Progenitor cell of endocrine pancreas (in vitro differentiated cells): ENCODE results near the gene DTNBP1. TPM values are rescaled to one million over a fixed set of nuclear protein-coding genes. Genes with fewer than 3 reads are reported as not detected.

Experiments
- DNase-seq: peaks from one replicate; pipeline ENCODE4 v3.0.0; 2021; ENCODE audit warnings: low spot score; ENCODE audit not compliant: unreplicated experiment
- H3K27ac Mint-ChIP-seq: 2 replicates; pipeline ENCODE4 v1.8.0; 2021; ENCODE audit warnings: mild to moderate bottlenecking, moderate library complexity, mixed read lengths
- H3K27me3 Mint-ChIP-seq: 2 replicates; pipeline ENCODE4 v1.8.0; 2021; ENCODE audit warnings: mixed read lengths
- H3K36me3 Mint-ChIP-seq: 2 replicates; pipeline ENCODE4 v1.8.0; 2022; ENCODE audit warnings: mixed read lengths; ENCODE audit not compliant: insufficient read depth
- H3K4me1 Mint-ChIP-seq: 2 replicates; pipeline ENCODE4 v1.8.0; 2021; ENCODE audit warnings: low read depth, mixed read lengths
- H3K4me3 Mint-ChIP-seq: 2 replicates; pipeline ENCODE4 v1.8.0; 2021; ENCODE audit warnings: low read depth, mild to moderate bottlenecking, moderate library complexity, mixed read lengths
- H3K9me3 Mint-ChIP-seq: 2 replicates; pipeline ENCODE4 v1.8.0; 2021; ENCODE audit warnings: low read depth, mixed read lengths
- CTCF ChIP-seq: fragments of 200-600 bp; sonication (generic); IDR thresholded peaks from one replicate; pipeline ENCODE4 v1.5.0; 2021; ENCODE audit warnings: antibody characterized with exemption, mild to moderate bottlenecking; ENCODE audit not compliant: unreplicated experiment
- total RNA-seq: library from RNA; stranded (reverse); gene quantifications from 2 replicates; pipeline ENCODE4 v1.2.1, GENCODE V29; 2021

Gene DTNBP1
- total RNA-seq, 1 donor from 2014 or later, result 17.7 TPM

DNA sequence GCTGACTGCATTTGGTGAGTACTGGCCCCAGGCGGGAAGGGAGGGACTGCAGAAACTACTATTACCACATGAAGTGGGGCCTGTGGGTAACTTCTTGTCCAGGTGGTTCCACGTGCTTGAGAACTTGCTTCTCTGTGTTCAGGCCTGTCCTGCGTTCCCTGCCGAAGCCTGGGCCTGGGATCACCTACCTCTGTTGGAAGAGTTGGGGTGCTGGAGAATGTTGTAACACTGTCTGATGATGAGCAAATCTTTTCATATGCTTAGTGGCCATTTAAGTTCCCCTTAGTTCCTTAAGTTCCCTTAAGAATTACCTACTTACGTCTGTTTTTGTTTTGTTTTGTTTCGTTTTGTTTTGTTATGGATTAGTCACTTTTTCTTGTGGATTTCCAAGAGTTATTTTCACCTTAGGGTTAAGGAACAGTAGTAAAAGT lies 154.4 kb downstream of the DTNBP1 start:
- no peak for DNase-seq
- H3K27ac Mint-ChIP-seq, result peak overlapping the region; percentile 74
- no peak for TF ChIP-seq CTCF
- no peaks in the 10 kb centered on the region for H3K9me3 Mint-ChIP-seq
- peaks cover 30% of the 10 kb centered on the region for H3K36me3 Mint-ChIP-seq
- no peaks in the 10 kb centered on the region for H3K27me3 Mint-ChIP-seq
- H3K4me3 Mint-ChIP-seq, result no peak overlapping the region
- peaks cover 9% of the 10 kb centered on the region for H3K4me1 Mint-ChIP-seq

- Mint-ChIP-seq H3K36me3 (peaks cover 33% of the 10 kb centered on the region), H3K9me3 (no peaks in the 10 kb centered on the region), H3K27me3 (no peaks in the 10 kb centered on the region), H3K27ac (no peak overlapping the region), H3K4me1 (peaks cover 9% of the 10 kb centered on the region), H3K4me3 (no peak overlapping the region)
- no peak for TF ChIP-seq CTCF
- DNase-seq, result no peak
Observed at GRCh38 chr6:15507746-15508145, 155.1 kb downstream of the DTNBP1 start.

DNA sequence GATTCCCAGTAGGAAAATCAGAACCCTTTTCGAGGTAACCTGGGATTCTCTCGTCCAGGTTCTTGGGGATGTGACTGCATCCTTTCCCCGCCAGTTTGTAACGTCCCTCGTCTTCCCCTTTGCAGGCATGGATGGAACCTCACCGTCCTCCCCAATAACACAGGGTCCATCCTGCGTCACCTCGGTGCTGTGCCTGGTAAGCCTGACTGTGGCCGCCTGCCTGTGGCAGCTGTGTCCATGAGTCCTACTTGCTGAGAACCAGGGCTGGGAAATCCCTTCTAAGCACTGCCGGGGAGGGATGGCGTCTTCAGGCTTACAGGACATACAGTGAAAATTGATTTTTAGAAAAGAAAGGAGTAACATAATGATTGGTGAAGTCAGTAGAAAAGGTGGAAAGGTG lies 155.6 kb downstream of the DTNBP1 start:
- Mint-ChIP-seq H3K27ac (peak overlapping the region; percentile 22), H3K4me3 (no peak overlapping the region), H3K36me3 (peaks cover 29% of the 10 kb centered on the region), H3K4me1 (peaks cover 9% of the 10 kb centered on the region), H3K9me3 (no peaks in the 10 kb centered on the region), H3K27me3 (no peaks in the 10 kb centered on the region)
- no peak for TF ChIP-seq CTCF
- no peak for DNase-seq

DNA sequence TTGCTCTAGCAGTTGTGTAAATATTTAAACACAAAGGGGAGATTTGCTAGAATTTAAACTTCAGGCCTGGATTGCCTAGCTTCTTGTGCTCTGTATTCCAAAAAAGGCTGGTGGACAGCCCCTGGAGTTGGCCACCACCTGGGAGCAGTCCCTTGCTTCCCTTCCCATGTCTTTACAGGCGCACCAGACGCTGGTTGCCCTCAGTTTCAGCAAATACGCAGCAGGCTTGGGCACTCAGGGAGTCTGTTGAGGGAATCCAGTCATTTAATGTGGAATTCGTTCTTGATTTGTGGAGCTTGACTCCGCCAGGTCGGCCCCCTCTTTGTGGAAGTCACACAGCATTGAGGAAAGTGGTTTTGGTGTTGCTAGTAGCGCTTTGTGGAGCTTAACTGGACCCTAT lies 156.8 kb downstream of the DTNBP1 start:
- no peak for DNase-seq
- Mint-ChIP-seq H3K4me1 (peaks cover 9% of the 10 kb centered on the region), H3K27ac (peak overlapping the region; percentile 74), H3K27me3 (no peaks in the 10 kb centered on the region), H3K4me3 (no peak overlapping the region), H3K9me3 (no peaks in the 10 kb centered on the region), H3K36me3 (peaks cover 32% of the 10 kb centered on the region)
- no peak for TF ChIP-seq CTCF

GRCh38 chr6:15505463-15505918 lies 157.3 kb downstream of the DTNBP1 start:
- Mint-ChIP-seq H3K27ac (peak overlapping the region; percentile 74), H3K27me3 (no peaks in the 10 kb centered on the region), H3K9me3 (no peaks in the 10 kb centered on the region), H3K4me3 (no peak overlapping the region), H3K36me3 (peaks cover 34% of the 10 kb centered on the region), H3K4me1 (peaks cover 9% of the 10 kb centered on the region)
- DNase-seq, result no peak
- no peak for TF ChIP-seq CTCF
